LNCAP (cell line): ENCODE measurements around the gene NUP214.

ENCODE experiments used
- TF ChIP-seq, protein P1 (sequence below): fragments of 450-650 bp; IDR thresholded peaks from 2 replicates; pipeline ENCODE4 v1.5.1; 2017; ENCODE audit warnings: mild to moderate bottlenecking

Gene NUP214

DNA sequence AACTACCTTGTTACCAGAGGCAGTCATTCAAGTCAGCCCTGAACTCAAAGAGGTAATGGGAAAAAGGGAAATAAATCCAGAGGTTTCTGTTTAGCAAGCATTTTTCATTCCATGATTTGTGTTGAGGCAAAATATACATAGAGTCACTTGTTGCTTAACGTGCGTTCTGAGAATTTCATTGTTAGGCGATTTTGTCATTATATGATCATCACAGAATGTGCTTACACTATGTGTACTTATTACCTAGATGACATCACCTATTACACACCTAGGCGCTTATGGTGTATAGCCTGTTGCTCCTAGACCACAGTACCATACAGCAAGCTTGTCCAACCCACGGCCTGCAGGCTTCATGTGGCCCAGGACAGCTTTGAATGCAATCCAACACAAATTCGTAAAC, 36.2 kb downstream of the NUP214 start:
- TF ChIP-seq, protein P1, sequence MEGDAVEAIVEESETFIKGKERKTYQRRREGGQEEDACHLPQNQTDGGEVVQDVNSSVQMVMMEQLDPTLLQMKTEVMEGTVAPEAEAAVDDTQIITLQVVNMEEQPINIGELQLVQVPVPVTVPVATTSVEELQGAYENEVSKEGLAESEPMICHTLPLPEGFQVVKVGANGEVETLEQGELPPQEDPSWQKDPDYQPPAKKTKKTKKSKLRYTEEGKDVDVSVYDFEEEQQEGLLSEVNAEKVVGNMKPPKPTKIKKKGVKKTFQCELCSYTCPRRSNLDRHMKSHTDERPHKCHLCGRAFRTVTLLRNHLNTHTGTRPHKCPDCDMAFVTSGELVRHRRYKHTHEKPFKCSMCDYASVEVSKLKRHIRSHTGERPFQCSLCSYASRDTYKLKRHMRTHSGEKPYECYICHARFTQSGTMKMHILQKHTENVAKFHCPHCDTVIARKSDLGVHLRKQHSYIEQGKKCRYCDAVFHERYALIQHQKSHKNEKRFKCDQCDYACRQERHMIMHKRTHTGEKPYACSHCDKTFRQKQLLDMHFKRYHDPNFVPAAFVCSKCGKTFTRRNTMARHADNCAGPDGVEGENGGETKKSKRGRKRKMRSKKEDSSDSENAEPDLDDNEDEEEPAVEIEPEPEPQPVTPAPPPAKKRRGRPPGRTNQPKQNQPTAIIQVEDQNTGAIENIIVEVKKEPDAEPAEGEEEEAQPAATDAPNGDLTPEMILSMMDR = no peak

DNA sequence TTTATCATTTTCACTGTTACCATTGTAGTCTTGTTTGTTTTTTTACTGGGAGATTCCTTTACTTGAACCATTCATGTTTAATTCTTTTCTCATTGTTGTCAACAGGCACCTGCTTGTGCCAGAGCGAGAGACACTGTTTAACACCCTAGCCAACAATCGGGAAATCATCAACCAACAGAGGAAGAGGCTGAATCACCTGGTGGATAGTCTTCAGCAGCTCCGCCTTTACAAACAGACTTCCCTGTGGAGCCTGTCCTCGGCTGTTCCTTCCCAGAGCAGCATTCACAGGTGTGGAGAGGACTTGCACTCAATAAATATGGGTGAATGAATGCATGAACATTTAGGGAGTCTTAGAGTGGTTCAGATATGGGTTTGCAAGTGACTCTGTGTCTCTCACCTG, 37.5 kb downstream of the NUP214 start:
- TF ChIP-seq, protein P1 = no peak

DNA sequence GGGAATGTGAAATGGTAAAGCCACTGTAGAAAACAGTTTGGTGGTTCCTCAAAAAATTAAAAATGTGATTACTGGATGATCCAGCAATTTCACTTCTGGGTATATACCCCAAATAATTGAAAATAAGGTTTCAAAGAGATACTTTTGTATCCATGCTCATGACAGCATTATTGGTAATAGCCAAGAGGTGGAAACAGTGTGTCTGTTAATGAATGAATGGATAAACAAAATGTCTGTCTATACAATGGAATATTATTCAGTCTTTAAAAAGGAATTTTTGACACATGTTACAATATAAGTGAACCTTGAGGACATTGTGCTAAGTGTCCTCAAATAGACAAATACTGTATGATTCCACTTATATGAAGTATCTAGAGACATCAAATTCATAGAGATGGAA, 40.1 kb downstream of the NUP214 start:
- TF ChIP-seq, protein P1 = no peak

DNA sequence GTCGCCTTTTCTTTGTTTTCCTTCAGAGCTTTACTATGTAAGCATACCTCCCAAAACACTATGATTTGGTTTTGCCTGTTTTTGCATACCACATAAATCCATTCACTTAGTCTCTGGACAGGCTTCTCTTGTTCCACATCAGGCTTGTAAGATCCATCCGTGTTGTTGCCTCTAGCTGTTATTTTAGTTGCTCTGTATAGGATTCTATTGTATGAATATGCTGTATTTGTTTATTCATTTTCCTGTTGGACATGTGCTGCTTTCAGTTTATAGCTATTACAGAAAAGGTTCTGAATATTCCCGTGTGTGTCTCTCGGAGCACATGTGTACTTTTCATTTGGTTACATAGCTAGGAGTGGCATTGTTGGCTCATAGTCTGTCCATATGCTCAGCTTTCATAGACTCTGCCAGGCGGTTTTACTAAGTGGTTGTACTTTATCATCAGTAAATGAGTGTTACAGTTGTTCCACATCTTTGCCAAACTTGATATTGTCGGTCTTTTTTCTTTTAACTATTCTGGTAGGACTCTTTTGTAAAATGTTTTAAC, 41.8 kb downstream of the NUP214 start:
- TF ChIP-seq, protein P1 = no peak

DNA sequence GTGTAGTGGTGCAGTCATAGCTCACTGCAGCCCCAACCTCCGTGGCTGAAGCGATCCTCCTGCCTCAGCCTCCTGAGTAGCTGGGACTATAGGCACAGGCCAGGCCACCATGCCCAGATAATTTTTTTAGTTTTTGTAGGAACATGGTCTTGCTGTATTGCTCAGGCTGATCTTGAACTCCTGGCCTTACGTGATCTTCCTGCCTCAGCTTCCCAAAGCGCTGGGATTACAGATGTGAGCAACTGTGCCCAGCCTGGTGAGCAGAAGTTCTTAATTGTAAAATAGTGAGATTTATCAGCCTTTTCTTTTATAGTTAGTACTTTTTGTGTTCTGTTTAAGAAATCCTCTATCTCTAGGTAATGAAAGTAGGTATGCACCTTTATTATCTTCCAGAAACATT, 42.5 kb downstream of the NUP214 start:
- TF ChIP-seq, protein P1 = no peak

DNA sequence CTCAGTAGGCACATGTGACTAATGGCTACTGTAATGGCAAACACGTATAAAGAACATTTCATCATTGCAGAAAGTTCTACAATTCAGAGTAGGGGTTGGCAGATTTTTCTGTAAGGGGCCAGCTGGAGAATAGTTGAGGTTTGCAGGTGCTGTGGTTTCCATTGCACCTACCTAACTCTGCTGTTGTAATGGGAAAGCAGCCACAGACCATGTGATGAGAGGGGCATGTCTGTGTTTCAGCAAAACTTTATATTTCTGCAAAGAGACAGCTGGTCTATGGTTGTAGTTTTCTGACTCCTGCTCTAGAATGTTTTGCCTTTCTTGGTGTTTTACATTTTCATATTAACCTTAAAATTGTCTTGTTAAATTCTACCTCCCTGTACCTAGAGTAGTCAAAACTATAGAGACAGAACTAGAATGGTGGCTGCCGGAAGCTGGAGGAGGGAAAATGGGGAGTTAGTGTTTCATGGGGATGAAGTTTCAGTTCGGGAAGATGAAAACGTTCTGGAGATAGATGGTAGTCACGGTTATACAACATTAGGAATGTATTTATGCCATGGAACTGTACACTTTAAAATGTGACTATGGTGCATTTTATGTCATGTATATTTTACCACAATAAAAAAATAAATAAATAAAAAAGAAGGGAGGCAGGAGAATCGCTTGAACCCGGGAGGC, 44.3 kb downstream of the NUP214 start:
- TF ChIP-seq, protein P1 = no peak

DNA sequence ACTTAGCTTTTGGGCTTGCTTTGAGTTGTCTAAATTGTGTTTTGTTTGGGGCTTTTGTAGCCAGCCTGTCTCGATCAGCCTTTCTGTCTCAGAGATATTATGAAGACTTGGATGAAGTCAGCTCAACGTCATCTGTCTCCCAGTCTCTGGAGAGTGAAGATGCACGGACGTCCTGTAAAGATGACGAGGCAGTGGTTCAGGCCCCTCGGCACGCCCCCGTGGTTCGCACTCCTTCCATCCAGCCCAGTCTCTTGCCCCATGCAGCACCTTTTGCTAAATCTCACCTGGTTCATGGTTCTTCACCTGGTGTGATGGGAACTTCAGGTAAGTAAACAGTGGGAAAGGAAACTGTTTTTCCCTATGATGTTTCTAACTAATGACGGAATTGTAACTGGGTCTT, 48.6 kb downstream of the NUP214 start:
- TF ChIP-seq, protein P1 = no peak
